Measurements from ENCODE around the gene DOCK9.

DOCK9 gene

GRCh38 chr13:99014522-99014921 is 36.7 kb upstream of the DOCK9 start:
- DNase-seq (ENCODE audit: low spot score): no peak
- in situ Hi-C loops (cut with MboI; ENCODE audit: low sequenced_read_pairs, unreplicated experiment): no loop called here
- TF ChIP-seq CTCF (IDR thresholded peaks at IDR 0.05; ENCODE audit: borderline replicate concordance, control extremely low read depth, extremely low read depth, insufficient read depth, missing control alignments): no peak

- no peak for TF ChIP-seq CTCF (IDR thresholded peaks at IDR 0.05; ENCODE audit: borderline replicate concordance, control extremely low read depth, extremely low read depth, insufficient read depth, missing control alignments)
- in situ Hi-C loops (cut with MboI; ENCODE audit: low sequenced_read_pairs, unreplicated experiment): no loop called here
These were observed 36.1 kb upstream of the DOCK9 start for GRCh38 chr13:99013951-99014350.

GRCh38 chr13:99012539-99012938 is 34.7 kb upstream of the DOCK9 start:
- no peak for TF ChIP-seq CTCF (IDR thresholded peaks at IDR 0.05; ENCODE audit: borderline replicate concordance, control extremely low read depth, extremely low read depth, insufficient read depth, missing control alignments)
- DNase-seq (ENCODE audit: low spot score): no peak
- in situ Hi-C loops (cut with MboI; ENCODE audit: low sequenced_read_pairs, unreplicated experiment): no loop called here

More at GRCh38 chr13:99013951-99014350, 36.1 kb upstream of the DOCK9 start:
- no peak for DNase-seq (ENCODE audit: low spot score)

GRCh38 chr13:99009987-99010551 is 32.2 kb upstream of the DOCK9 start:
- no peak for DNase-seq (ENCODE audit: low spot score)
- in situ Hi-C loops (cut with MboI; ENCODE audit: low sequenced_read_pairs, unreplicated experiment): no loop called here
- TF ChIP-seq CTCF (IDR thresholded peaks at IDR 0.05; ENCODE audit: borderline replicate concordance, control extremely low read depth, extremely low read depth, insufficient read depth, missing control alignments): no peak

- no peak for DNase-seq (ENCODE audit: low spot score)
- no peak for TF ChIP-seq CTCF (IDR thresholded peaks at IDR 0.05; ENCODE audit: borderline replicate concordance, control extremely low read depth, extremely low read depth, insufficient read depth, missing control alignments)
- in situ Hi-C loops (cut with MboI; ENCODE audit: low sequenced_read_pairs, unreplicated experiment): no loop called here
These were observed 30.7 kb upstream of the DOCK9 start for GRCh38 chr13:99008577-99008976.

- DNase-seq (ENCODE audit: low spot score): no peak
- in situ Hi-C loops (cut with MboI; ENCODE audit: low sequenced_read_pairs, unreplicated experiment): no loop called here
- TF ChIP-seq CTCF (IDR thresholded peaks at IDR 0.05; ENCODE audit: borderline replicate concordance, control extremely low read depth, extremely low read depth, insufficient read depth, missing control alignments): no peak
These were observed 29.6 kb upstream of the DOCK9 start for GRCh38 chr13:99007414-99007986.
